ENCODE data around the gene GDI2. TPM values are rescaled to one million over a fixed set of nuclear protein-coding genes. Genes with fewer than 3 reads are reported as not detected.

GDI2 gene
- polyA plus RNA-seq, 3 donors = 123 to 141 (median 140) TPM

GRCh38 chr10:5719546-5719945 is 93.7 kb downstream of the GDI2 start:
- H3K27ac ChIP-seq (ENCODE audit: low read depth, low read length) = no peak overlapping the region
- 93 to 97% (median 95%) methylated on average over 3 of the region's 3 CpGs for WGBS, 3 donors

Other genes with a start within 250 kb of the GDI2 start
- gene ASB13, start 146.8 kb downstream of the GDI2 start, polyA plus RNA-seq = 10 to 100 TPM; 11.9 to 40.9 (median 13.5) TPM
- gene TASOR2, start 128.6 kb downstream of the GDI2 start, polyA plus RNA-seq = 10 to 100 TPM in 1 of 3 donors, 1 to 10 TPM in 2; 8.0 to 13.9 (median 8.0) TPM
- gene ANKRD16, start 76.5 kb upstream of the GDI2 start, polyA plus RNA-seq = 1 to 10 TPM; 3.3 to 4.8 (median 4.6) TPM
- gene FBH1, start 76.8 kb upstream of the GDI2 start, polyA plus RNA-seq = 10 to 100 TPM; 24.0 to 73.7 (median 46.3) TPM
- gene IL15RA, start 164.1 kb upstream of the GDI2 start, polyA plus RNA-seq = 10 to 100 TPM; 19.8 to 29.6 (median 23.2) TPM
- gene IL2RA, start 248.9 kb upstream of the GDI2 start, polyA plus RNA-seq = 1 to 10 TPM in 1 of 3 donors, under 1 TPM in 2; 0.62 to 2.4 (median 0.68) TPM